HUES48 (cell line): ENCODE data around the gene LRRC4.
A peak's percentile ranks its signal among the peaks of the same experiment; 100 is the strongest.

ENCODE experiments used
- H3K27ac ChIP-seq: one replicate; pipeline ENCODE4 v1.7.0; 2013; ENCODE audit warnings: low read depth, low read length, inconsistent platforms
- H3K27me3 ChIP-seq: 2 replicates; pipeline ENCODE4 v1.6.1; 2013; ENCODE audit warnings: mild to moderate bottlenecking, low read length; ENCODE audit not compliant: control insufficient read depth, insufficient read depth
- H3K36me3 ChIP-seq: 2 replicates; pipeline ENCODE4 v1.6.1; 2013; ENCODE audit warnings: low read length; ENCODE audit not compliant: control insufficient read depth, insufficient read depth
- H3K4me1 ChIP-seq: 2 replicates; pipeline ENCODE4 v1.6.1; 2013; ENCODE audit warnings: mild to moderate bottlenecking, low read length; ENCODE audit not compliant: control insufficient read depth, insufficient read depth
- H3K4me3 ChIP-seq: 2 replicates; pipeline ENCODE4 v1.5.1; 2013; ENCODE audit warnings: mild to moderate bottlenecking, low read depth, low read length
- H3K9ac ChIP-seq: 2 replicates; pipeline ENCODE4 v1.6.1; 2013; ENCODE audit warnings: mild to moderate bottlenecking, low read depth, low read length, moderate library complexity
- H3K9me3 ChIP-seq: 2 replicates; pipeline ENCODE4 v1.6.1; 2013; ENCODE audit warnings: low read length; ENCODE audit not compliant: control insufficient read depth, insufficient read depth

Gene LRRC4

GRCh38 chr7:128020159-128020558, 11.1 kb downstream of the LRRC4 start:
- Histone ChIP-seq H3K4me1 (peaks cover 36% of the 10 kb centered on the region), H3K27ac (peak overlapping the region; percentile 43), H3K9ac (no peak overlapping the region), H3K27me3 (no peaks in the 10 kb centered on the region), H3K4me3 (no peak overlapping the region), H3K9me3 (no peaks in the 10 kb centered on the region), H3K36me3 (peaks cover 10% of the 10 kb centered on the region; the same call in 1 of the 2 replicates)

GRCh38 chr7:128019288-128019687, 11.9 kb downstream of the LRRC4 start:
- H3K27ac ChIP-seq, result peak overlapping the region; percentile 43
- peaks cover 41% of the 10 kb centered on the region for H3K4me1 ChIP-seq
- peaks cover 5% of the 10 kb centered on the region; the same call in 1 of the 2 replicates for H3K36me3 ChIP-seq

GRCh38 chr7:128017862-128018845, 13.1 kb downstream of the LRRC4 start:
- Histone ChIP-seq H3K9ac (no peak overlapping the region), H3K27ac (no peak overlapping the region), H3K9me3 (no peaks in the 10 kb centered on the region), H3K36me3 (peaks cover 5% of the 10 kb centered on the region; the same call in 1 of the 2 replicates), H3K27me3 (no peaks in the 10 kb centered on the region), H3K4me3 (no peak overlapping the region), H3K4me1 (peaks cover 41% of the 10 kb centered on the region)

More at GRCh38 chr7:128019288-128019687, 11.9 kb downstream of the LRRC4 start:
- Histone ChIP-seq H3K27me3 (no peaks in the 10 kb centered on the region), H3K4me3 (no peak overlapping the region), H3K9ac (no peak overlapping the region), H3K9me3 (no peaks in the 10 kb centered on the region)

GRCh38 chr7:128017460-128017859, 13.8 kb downstream of the LRRC4 start:
- Histone ChIP-seq H3K27me3 (no peaks in the 10 kb centered on the region), H3K9ac (no peak overlapping the region), H3K27ac (no peak overlapping the region), H3K4me3 (no peak overlapping the region), H3K36me3 (peaks cover 5% of the 10 kb centered on the region; the same call in 1 of the 2 replicates), H3K4me1 (peaks cover 41% of the 10 kb centered on the region), H3K9me3 (no peaks in the 10 kb centered on the region)

GRCh38 chr7:128014811-128015210, 16.4 kb downstream of the LRRC4 start:
- Histone ChIP-seq H3K27ac (no peak overlapping the region), H3K27me3 (no peaks in the 10 kb centered on the region), H3K4me1 (peaks cover 45% of the 10 kb centered on the region), H3K9me3 (no peaks in the 10 kb centered on the region), H3K4me3 (no peak overlapping the region), H3K9ac (no peak overlapping the region), H3K36me3 (peaks cover 3% of the 10 kb centered on the region; the same call in 1 of the 2 replicates)

- peaks cover 22% of the 10 kb centered on the region for H3K4me1 ChIP-seq
- H3K4me3 ChIP-seq, result no peak overlapping the region
- H3K27me3 ChIP-seq, result no peaks in the 10 kb centered on the region
- H3K9ac ChIP-seq, result no peak overlapping the region
- H3K27ac ChIP-seq, result no peak overlapping the region
- H3K36me3 ChIP-seq, result peaks cover 3% of the 10 kb centered on the region; the same call in 1 of the 2 replicates
- no peaks in the 10 kb centered on the region for H3K9me3 ChIP-seq
These were observed 20.0 kb downstream of the LRRC4 start for GRCh38 chr7:128011131-128011661.

- H3K9ac ChIP-seq, result no peak overlapping the region
- no peak overlapping the region for H3K27ac ChIP-seq
- no peaks in the 10 kb centered on the region for H3K9me3 ChIP-seq
- peaks cover 20% of the 10 kb centered on the region for H3K4me1 ChIP-seq
- H3K4me3 ChIP-seq, result no peak overlapping the region
- peaks cover 3% of the 10 kb centered on the region; the same call in 1 of the 2 replicates for H3K36me3 ChIP-seq
- H3K27me3 ChIP-seq, result no peaks in the 10 kb centered on the region
These were observed 20.7 kb downstream of the LRRC4 start for GRCh38 chr7:128010391-128011127.

- peaks cover 3% of the 10 kb centered on the region; the same call in 1 of the 2 replicates for H3K36me3 ChIP-seq
- no peak overlapping the region for H3K4me3 ChIP-seq
- H3K9me3 ChIP-seq, result no peaks in the 10 kb centered on the region
- no peak overlapping the region for H3K9ac ChIP-seq
- H3K4me1 ChIP-seq, result peaks cover 11% of the 10 kb centered on the region
- H3K27ac ChIP-seq, result no peak overlapping the region
- H3K27me3 ChIP-seq, result no peaks in the 10 kb centered on the region
These were observed 22.5 kb downstream of the LRRC4 start for GRCh38 chr7:128008744-128009143.

- no peak overlapping the region for H3K27ac ChIP-seq
- H3K36me3 ChIP-seq, result peaks cover 3% of the 10 kb centered on the region; the same call in 1 of the 2 replicates
- H3K4me1 ChIP-seq, result peaks cover 11% of the 10 kb centered on the region
- H3K9ac ChIP-seq, result no peak overlapping the region
- no peaks in the 10 kb centered on the region for H3K27me3 ChIP-seq
- H3K4me3 ChIP-seq, result no peak overlapping the region
- no peaks in the 10 kb centered on the region for H3K9me3 ChIP-seq
These were observed 23.1 kb downstream of the LRRC4 start for GRCh38 chr7:128008141-128008540.

- no peak overlapping the region for H3K9ac ChIP-seq
- H3K4me3 ChIP-seq, result no peak overlapping the region
- no peak overlapping the region for H3K27ac ChIP-seq
- no peaks in the 10 kb centered on the region for H3K9me3 ChIP-seq
- no peaks in the 10 kb centered on the region for H3K27me3 ChIP-seq
- H3K4me1 ChIP-seq, result peaks cover 9% of the 10 kb centered on the region
- peaks cover 1% of the 10 kb centered on the region; the same call in 1 of the 2 replicates for H3K36me3 ChIP-seq
These were observed 23.9 kb downstream of the LRRC4 start for GRCh38 chr7:128007303-128007680.
